ENCODE data around the gene ANK2. TPM values are rescaled to one million over a fixed set of nuclear protein-coding genes. Genes with fewer than 3 reads are reported as not detected.

ANK2 gene
- total RNA-seq, 2 donors from 2014 or later, result 1.1 TPM; not detected in 1

DNA sequence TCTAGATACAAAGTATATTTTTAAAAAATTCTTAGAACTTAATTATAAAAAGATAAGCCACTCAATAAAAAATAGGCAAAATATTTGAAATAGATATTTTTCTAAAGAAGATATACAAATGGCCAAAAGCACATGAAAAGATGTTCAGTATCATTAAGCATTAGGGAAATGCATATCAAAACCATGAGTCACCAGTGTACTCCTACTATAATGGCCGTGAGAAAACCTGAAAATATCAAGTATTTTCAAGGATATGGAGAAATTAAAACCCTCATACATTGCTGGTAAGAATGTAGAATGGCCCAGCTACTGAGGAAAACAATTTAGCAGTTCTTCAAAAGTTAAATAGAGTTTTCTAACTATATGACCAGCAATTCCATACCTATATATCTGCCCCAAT lies 374.2 kb downstream of the ANK2 start:
- DNase-seq (ENCODE audit: low spot score), result no peak
- H3K36me3 Mint-ChIP-seq, result peaks cover 19% of the 10 kb centered on the region
- no peak for ATAC-seq
- H3K27me3 Mint-ChIP-seq, result peaks cover under 1 to 16% of the 10 kb centered on the region in 2 donors
- no peak overlapping the region for H3K27ac Mint-ChIP-seq
- no peaks in the 10 kb centered on the region for H3K4me1 Mint-ChIP-seq (ENCODE audit: low read depth in 2 of 2)
- no peaks in the 10 kb centered on the region for H3K9me3 Mint-ChIP-seq
- H3K4me3 Mint-ChIP-seq, result no peak overlapping the region

DNA sequence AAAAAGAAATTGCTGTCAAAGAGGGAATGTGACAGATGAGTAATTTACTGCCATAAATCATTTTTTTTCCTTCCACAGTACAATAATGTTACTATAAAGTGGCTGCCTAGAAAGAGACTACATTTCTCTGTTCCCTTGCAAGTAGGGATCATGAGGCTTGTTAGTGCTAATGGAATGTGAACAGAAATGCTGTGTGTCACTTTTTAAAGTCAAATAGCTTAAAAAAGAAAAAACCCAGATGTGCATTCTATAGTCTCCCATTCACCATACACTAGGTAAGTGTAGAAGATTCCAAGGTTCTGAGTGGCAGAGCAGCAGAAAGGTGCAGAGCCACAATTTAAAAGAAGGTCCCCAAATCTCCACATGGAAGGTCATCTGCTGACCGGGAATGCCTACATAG lies 383.7 kb downstream of the ANK2 start:
- Mint-ChIP-seq H3K36me3 (peaks cover 4% of the 10 kb centered on the region), H3K4me3 (no peak overlapping the region), H3K9me3 (peaks cover 3% of the 10 kb centered on the region), H3K27me3 (peaks cover 21 to 38% of the 10 kb centered on the region in 2 donors), H3K4me1 (ENCODE audit: low read depth in 2 of 2) (peaks cover 0 to 8% of the 10 kb centered on the region in 2 donors), H3K27ac (no peak overlapping the region)
- no peak for ATAC-seq
- DNase-seq (ENCODE audit: low spot score), result no peak
